GM20000 (cell line): ENCODE data around the gene SLC1A2.

ENCODE experiments used
- DNase-seq: peaks from one replicate; pipeline ENCODE4 v3.0.0; 2012; ENCODE audit warnings: low spot score
- TF ChIP-seq, protein P1 (sequence below): IDR thresholded peaks from 2 replicates; pipeline ENCODE4 v1.5.1; 2012; ENCODE audit warnings: mild to moderate bottlenecking, control low read depth; ENCODE audit errors: extremely low read depth, missing control alignments

Gene SLC1A2

GRCh38 chr11:35419184-35419829 lies at the start of gene SLC1A2:
Gene SLC1A2 (minus strand): TSS chr11:35419558. CDS start chr11:35418966, 592 bp downstream.
- peak; percentile 21 for DNase-seq
- TF ChIP-seq, protein P1, sequence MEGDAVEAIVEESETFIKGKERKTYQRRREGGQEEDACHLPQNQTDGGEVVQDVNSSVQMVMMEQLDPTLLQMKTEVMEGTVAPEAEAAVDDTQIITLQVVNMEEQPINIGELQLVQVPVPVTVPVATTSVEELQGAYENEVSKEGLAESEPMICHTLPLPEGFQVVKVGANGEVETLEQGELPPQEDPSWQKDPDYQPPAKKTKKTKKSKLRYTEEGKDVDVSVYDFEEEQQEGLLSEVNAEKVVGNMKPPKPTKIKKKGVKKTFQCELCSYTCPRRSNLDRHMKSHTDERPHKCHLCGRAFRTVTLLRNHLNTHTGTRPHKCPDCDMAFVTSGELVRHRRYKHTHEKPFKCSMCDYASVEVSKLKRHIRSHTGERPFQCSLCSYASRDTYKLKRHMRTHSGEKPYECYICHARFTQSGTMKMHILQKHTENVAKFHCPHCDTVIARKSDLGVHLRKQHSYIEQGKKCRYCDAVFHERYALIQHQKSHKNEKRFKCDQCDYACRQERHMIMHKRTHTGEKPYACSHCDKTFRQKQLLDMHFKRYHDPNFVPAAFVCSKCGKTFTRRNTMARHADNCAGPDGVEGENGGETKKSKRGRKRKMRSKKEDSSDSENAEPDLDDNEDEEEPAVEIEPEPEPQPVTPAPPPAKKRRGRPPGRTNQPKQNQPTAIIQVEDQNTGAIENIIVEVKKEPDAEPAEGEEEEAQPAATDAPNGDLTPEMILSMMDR = no peak

DNA sequence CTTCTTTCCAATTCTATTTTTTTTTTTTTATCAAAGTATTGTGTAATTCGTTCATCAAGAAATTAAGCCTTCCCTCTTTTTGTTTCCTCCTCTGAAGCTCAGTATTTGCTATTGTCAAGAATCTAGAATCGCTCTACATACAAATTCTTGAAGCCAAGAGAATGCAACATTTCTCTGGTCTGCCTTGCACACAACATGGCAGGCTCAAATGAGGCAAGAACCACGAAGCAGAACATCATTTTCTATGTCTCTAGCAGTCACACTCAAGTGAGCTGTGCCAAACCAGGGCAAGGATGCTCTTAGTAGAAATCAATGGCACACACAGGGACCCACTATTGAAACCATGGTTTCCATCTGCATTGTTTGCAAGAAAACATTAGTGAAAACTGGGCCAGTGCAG lies 46.7 kb upstream of the SLC1A2 start:
- no peak for DNase-seq
- TF ChIP-seq, protein P1 = no peak

DNA sequence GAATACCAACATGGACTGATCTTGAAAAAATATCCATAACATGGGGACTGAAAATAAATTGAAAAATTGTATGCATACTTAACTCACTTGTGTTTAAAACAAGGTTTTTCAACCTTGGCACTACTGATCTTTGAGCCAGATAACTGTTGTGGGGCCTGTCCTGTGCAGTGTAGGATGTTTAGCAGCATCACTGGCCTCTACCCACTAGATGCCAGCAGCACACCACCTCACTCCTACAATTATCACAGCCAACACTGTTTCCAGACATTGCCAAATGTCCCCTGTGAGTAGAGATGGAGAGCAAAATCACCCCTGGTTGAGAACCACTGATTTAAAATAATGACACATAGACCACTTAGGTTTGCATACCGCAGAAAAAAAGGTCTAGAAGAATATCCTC lies 45.0 kb upstream of the SLC1A2 start:
- DNase-seq = no peak
- TF ChIP-seq, protein P1 = no peak

- DNase-seq = no peak
- TF ChIP-seq, protein P1 = no peak
These were observed 44.0 kb upstream of the SLC1A2 start for GRCh38 chr11:35463331-35463751.

DNA sequence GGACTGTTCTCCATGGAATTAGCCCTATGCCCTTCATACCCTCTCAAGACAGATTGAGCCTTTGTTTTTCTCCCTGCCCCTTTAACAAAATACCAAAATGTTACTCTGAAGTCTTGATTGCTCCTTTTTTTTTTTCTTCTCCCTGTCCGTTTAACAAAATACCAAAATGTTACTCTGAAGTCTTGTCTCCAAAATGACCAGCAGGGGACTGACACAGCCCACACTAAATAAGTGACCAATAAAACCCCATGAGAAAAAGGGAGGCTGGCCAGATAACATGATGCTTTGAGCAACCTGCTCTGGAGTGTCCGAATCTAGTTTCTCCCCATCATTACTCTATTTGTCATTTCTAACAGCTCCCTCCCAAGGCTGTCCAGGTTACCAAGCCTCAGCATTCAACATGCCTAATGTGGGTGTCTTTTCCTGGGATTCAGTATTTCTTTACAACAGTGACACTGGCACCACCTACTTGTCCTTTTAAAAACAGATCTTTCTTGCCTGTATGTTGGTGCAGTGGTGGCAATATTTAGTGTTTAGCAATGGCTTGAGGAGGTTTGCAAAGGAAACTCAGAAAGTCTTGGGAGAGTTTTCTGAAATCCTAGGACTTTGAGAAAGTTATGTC lies 42.7 kb upstream of the SLC1A2 start:
- DNase-seq = no peak
- TF ChIP-seq, protein P1 = no peak

GRCh38 chr11:35459489-35459888 lies 40.1 kb upstream of the SLC1A2 start:
- DNase-seq = no peak
- TF ChIP-seq, protein P1 = no peak

- no peak for DNase-seq
- TF ChIP-seq, protein P1 = no peak
These were observed 39.5 kb upstream of the SLC1A2 start for GRCh38 chr11:35458846-35459245.
